HEK293T (cell line): ENCODE measurements around the gene CTTN.

ENCODE experiments used
- CTCF ChIA-PET: fragments of 350-600 bp; formaldehyde crosslinking; extraction: SDS; loops from one replicate; lab custom pipeline; 2021; ENCODE audit warnings: antibody characterized with exemption, inconsistent platforms; lab: Yijun Ruan, JAX
- POLR2A ChIA-PET: fragments of 350-600 bp; formaldehyde crosslinking; extraction: SDS; loops from one replicate; lab custom pipeline; 2020; ENCODE audit warnings: antibody characterized with exemption, inconsistent platforms; lab: Yijun Ruan, JAX
- DNase-seq: peaks from one replicate; pipeline ENCODE4 v3.0.0; 2012; ENCODE audit warnings: mixed read lengths; ENCODE audit errors: extremely low spot score
- ARNT ChIP-seq: fragments of 450-650 bp; IDR thresholded peaks from 2 replicates; pipeline ENCODE4 v1.6.1; 2017; ENCODE audit warnings: mild to moderate bottlenecking
- BHLHE40 ChIP-seq: fragments of 450-650 bp; IDR thresholded peaks from 2 replicates; pipeline ENCODE4 v1.6.1; 2016; ENCODE audit warnings: mild to moderate bottlenecking, moderate library complexity, borderline replicate concordance
- CTBP1 ChIP-seq: fragments of 450-650 bp; IDR thresholded peaks from 2 replicates; pipeline ENCODE4 v1.6.1; 2016; ENCODE audit warnings: borderline replicate concordance
- ELF4 ChIP-seq: fragments of 450-650 bp; IDR thresholded peaks from 2 replicates; pipeline ENCODE4 v1.6.1; 2017; ENCODE audit warnings: antibody characterized with exemption
- FOXA1 ChIP-seq: fragments of 450-650 bp; IDR thresholded peaks from 2 replicates; pipeline ENCODE4 v1.6.1; 2016; ENCODE audit warnings: mild to moderate bottlenecking
- FOXK2 ChIP-seq: fragments of 450-650 bp; IDR thresholded peaks from 2 replicates; pipeline ENCODE4 v1.6.1; 2016; ENCODE audit warnings: mild to moderate bottlenecking
- FOXM1 ChIP-seq: fragments of 450-650 bp; IDR thresholded peaks from 2 replicates; pipeline ENCODE4 v1.6.1; 2017; ENCODE audit warnings: mild to moderate bottlenecking, borderline replicate concordance
- HDGF ChIP-seq: fragments of 450-650 bp; IDR thresholded peaks from 2 replicates; pipeline ENCODE4 v1.6.1; 2017; ENCODE audit warnings: antibody characterized with exemption, borderline replicate concordance
- L3MBTL2 ChIP-seq: fragments of 450-650 bp; conservative IDR thresholded peaks from 2 replicates; pipeline ENCODE4 v1.6.1; 2016; ENCODE audit warnings: mild to moderate bottlenecking
- LEF1 ChIP-seq: fragments of 450-650 bp; IDR thresholded peaks from 2 replicates; pipeline ENCODE4 v1.6.1; 2017; ENCODE audit warnings: mild to moderate bottlenecking, borderline replicate concordance
- NFRKB ChIP-seq: fragments of 450-650 bp; IDR thresholded peaks from 2 replicates; pipeline ENCODE4 v1.6.1; 2016; ENCODE audit warnings: mild to moderate bottlenecking, moderate library complexity
- SP1 ChIP-seq: fragments of 450-650 bp; IDR thresholded peaks from 2 replicates; pipeline ENCODE4 v1.6.1; 2017
- SUZ12 ChIP-seq: fragments of 450-650 bp; IDR thresholded peaks from 2 replicates; pipeline ENCODE4 v1.6.1; 2016; ENCODE audit warnings: mild to moderate bottlenecking
- TARDBP ChIP-seq: fragments of 450-650 bp; IDR thresholded peaks from 2 replicates; pipeline ENCODE4 v1.6.1; 2016
- ZNF384 ChIP-seq: fragments of 450-650 bp; IDR thresholded peaks from 2 replicates; pipeline ENCODE4 v1.6.1; 2016
- TF ChIP-seq, protein P1 (sequence below): fragments of 450-650 bp; IDR thresholded peaks from 2 replicates; pipeline ENCODE4 v1.6.1; 2016

The CTTN gene

DNA sequence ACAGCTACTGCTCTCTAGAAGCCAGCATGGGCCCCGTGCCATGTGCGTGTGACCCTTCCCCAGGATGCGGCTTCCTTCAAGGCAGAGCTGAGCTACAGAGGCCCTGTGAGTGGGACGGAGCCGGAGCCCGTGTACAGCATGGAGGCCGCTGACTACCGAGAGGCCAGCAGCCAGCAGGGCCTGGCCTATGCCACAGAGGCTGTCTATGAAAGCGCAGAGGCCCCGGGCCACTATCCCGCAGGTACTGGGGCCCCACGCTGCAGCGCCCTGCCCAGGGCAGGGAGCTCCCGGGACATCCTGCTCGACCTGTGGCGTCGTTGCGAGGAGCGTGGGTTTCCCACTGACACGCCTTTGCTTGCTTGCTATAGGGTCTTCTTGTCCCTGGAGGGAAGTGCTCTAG lies 34.7 kb downstream of the CTTN start:
- TF ChIP-seq SUZ12 (no peak), BHLHE40 (no peak), ZNF384 (no peak), TARDBP (no peak), LEF1 (no peak), CTBP1 (no peak), FOXM1 (no peak), NFRKB (no peak), FOXK2 (no peak), FOXA1 (no peak), SP1 (no peak), ELF4 (no peak), ARNT (no peak), L3MBTL2 (no peak), HDGF (no peak)
- TF ChIP-seq, protein P1, sequence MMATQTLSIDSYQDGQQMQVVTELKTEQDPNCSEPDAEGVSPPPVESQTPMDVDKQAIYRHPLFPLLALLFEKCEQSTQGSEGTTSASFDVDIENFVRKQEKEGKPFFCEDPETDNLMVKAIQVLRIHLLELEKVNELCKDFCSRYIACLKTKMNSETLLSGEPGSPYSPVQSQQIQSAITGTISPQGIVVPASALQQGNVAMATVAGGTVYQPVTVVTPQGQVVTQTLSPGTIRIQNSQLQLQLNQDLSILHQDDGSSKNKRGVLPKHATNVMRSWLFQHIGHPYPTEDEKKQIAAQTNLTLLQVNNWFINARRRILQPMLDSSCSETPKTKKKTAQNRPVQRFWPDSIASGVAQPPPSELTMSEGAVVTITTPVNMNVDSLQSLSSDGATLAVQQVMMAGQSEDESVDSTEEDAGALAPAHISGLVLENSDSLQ: no peak
- CTCF ChIA-PET: no interaction called here
- no peak for DNase-seq
- POLR2A ChIA-PET: no interaction called here

DNA sequence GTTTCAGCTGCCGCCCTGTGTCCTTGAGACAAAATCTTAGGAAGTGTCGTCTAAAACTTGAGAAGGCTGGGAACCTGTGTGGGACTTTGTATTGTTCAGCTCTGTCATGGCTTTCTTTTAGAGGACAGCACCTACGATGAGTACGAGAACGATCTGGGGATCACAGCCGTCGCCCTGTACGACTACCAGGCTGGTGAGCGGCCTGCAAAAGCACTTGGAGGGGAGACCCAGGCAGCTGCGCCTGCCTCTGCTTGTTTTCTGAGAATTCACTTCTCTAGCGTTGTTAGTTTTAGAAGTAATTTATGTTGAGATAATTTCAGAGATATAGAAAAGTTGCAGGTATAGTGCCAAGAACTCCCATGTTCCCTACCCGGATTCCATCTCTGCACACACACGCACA lies 35.2 kb downstream of the CTTN start:
- ChIA-PET POLR2A (no interaction called here), CTCF (no interaction called here)
- TF ChIP-seq SP1 (no peak), LEF1 (no peak), ZNF384 (no peak), ARNT (no peak), TARDBP (no peak), BHLHE40 (no peak), NFRKB (no peak), ELF4 (no peak)
- TF ChIP-seq, protein P1: no peak
- DNase-seq: no peak

DNA sequence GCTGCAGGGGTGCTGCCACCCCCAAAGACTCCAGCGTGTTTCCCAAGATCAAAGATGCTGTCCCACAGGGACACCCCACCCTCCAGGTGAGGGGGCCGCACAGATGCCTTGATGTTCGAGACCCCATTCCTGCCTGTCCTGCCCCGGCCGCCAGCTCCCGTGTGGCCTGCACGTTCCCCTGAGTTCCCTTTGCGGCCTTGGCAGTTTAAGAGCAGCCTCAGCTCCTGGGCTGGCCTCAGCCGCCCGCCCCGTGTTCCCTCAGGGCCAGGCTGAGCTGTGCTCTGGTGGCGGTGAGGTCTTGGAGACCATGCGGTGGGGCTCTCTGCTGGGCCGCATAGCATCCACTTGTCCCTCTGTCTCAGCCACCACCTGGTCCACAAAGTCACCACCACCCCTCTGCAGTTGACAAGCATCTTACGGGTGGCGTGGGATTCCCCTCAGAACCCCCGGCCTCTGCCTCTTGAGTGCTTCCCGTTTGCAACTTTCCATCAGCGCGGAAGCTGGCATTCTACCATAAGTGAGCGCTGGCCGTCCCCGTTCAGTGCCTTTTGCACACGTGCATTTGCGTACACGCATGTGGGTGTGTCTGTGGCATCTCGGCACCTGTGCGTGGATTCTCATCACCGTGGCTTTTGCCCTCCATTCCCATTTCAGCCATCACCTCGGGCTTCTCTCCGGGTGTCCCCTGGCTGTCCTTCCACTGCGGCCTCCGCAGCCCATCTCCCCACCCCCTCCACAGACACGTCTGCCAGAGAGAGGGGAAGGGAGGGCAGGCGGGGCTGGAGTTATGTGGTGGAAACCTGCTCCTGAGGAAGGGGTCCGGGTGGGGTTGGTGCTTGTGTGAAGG lies 35.9 kb downstream of the CTTN start:
- POLR2A ChIA-PET: no interaction called here

DNA sequence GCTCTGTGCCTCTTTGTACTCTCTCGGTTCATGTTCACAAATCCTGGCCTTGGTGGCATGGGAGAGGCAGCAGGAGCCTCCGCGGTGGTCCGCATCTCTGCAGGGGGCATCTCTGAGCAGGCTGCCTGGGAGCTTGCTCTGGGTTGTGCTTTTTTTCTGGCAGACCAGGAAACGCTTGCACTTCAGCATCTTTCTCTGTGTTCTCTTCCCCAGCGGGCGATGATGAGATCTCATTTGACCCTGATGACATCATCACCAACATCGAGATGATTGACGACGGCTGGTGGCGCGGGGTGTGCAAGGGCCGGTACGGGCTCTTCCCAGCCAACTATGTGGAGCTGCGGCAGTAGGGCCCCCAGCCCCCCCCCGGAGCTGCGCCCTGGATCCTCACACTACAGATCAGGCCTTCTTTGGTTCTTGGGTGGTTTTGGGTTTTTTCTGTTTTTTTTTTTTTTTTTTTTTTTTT lies 36.5 kb downstream of the CTTN start:
- TF ChIP-seq CTBP1: no peak
- no peak for TF ChIP-seq FOXA1
- TF ChIP-seq, protein P1: 0 out of 2 replicates have a peak, but pooled peaks have one; percentile 9
- ChIA-PET CTCF (no interaction called here), POLR2A (no interaction called here)
- no peak for DNase-seq

More for the DNA sequence above, 35.9 kb downstream of the CTTN start:
- CTCF ChIA-PET: no interaction called here
- no peak for TF ChIP-seq TARDBP
- TF ChIP-seq FOXM1: no peak
- no peak for TF ChIP-seq BHLHE40
- no peak for TF ChIP-seq NFRKB
- no peak for TF ChIP-seq HDGF
- TF ChIP-seq FOXA1: no peak
- no peak for TF ChIP-seq LEF1
- TF ChIP-seq ARNT: no peak
- no peak for TF ChIP-seq ZNF384
- no peak for TF ChIP-seq ELF4
- no peak for TF ChIP-seq CTBP1
- TF ChIP-seq FOXK2: no peak
- no peak for TF ChIP-seq SP1
- TF ChIP-seq, protein P1: no peak
- no peak for TF ChIP-seq L3MBTL2
- no peak for TF ChIP-seq SUZ12
- DNase-seq: no peak

DNA sequence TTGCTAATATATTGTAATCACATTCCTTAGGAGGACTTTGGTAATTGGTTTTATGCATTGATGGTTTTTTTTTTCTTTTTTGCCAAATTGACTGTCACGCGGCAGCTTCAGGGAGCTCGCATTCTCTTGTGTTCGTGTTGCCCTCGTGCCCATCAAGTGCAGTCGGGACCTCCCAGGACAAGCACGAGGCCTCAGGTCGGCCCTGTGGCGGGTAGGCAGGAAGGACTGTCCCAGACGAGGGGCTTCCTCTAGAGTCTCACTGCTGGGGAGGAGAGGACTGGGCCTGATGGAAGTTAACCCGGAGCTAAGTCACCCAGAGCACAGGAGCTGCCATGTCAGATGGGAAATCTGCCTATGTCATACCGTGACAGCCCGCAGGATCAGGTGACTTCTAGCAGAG lies 37.0 kb downstream of the CTTN start:
- CTCF ChIA-PET: no interaction called here
- no peak for DNase-seq
- TF ChIP-seq HDGF (no peak), FOXA1 (no peak), L3MBTL2 (no peak)
- POLR2A ChIA-PET: no interaction called here

DNA sequence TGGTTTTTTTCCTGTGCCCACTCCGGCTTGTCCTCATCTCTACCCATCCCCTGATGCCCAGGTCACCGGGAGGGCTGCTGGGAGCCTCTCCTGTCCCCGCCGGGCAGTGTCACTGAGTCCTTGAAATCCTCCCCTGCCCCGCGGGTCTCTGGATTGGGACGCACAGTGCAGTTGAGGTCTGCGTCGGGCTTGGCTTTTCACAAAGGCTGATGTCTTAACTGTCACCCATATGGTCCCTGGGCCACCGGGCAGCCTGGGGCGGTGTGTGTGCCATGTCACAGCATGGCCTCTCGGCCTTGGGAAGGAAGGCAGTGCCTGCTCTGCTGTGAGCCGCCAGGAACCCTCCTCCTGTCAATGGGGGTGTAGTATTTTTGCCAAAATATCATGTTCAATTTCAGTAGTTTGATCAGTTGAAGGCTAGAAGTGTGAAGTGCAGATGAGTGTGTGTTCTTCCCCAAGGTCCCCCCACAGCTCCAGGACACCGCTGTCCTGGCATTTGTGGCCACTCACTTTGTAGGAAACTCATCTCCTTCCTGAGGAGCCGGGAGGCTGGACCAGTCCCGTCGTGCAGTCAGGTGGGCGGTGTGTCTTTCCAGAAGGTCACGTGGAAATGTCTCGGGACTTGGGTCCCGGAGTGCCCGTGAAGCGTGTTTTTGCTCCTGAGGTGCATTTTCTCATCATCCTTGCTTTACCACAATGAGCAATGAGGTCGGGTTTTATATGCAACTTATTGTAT lies 37.6 kb downstream of the CTTN start:
- ChIA-PET POLR2A (no interaction called here), CTCF (no interaction called here)
- no peak for DNase-seq
- TF ChIP-seq ARNT (no peak), SUZ12 (no peak), BHLHE40 (no peak), FOXA1 (no peak), HDGF (no peak), TARDBP (no peak), FOXK2 (no peak), SP1 (no peak), NFRKB (no peak), ZNF384 (no peak), ELF4 (no peak), LEF1 (no peak), CTBP1 (no peak), FOXM1 (no peak), L3MBTL2 (no peak)
- TF ChIP-seq, protein P1: no peak
